ENCODE measurements around the gene CXADR.

Gene CXADR

GRCh38 chr21:17598437-17598836 lies 85.6 kb downstream of the CXADR start:
- in situ Hi-C loops (cut with HindIII; ENCODE audit: low pct_unique_long_range_greater_than_20kb, low sequenced_read_pairs) = no loop called here
- DNase-seq (ENCODE audit: low read depth in 1 of 2, low spot score in 1 of 2) = no peak
- no peak for TF ChIP-seq JUND (IDR thresholded peaks at IDR 0.05; ENCODE audit: low read depth)

GRCh38 chr21:17602874-17603273 lies 90.0 kb downstream of the CXADR start:
- in situ Hi-C loops (cut with HindIII; ENCODE audit: low pct_unique_long_range_greater_than_20kb, low sequenced_read_pairs) = no loop called here
- no peak for DNase-seq (ENCODE audit: low read depth in 1 of 2, low spot score in 1 of 2)
- TF ChIP-seq JUND (IDR thresholded peaks at IDR 0.05; ENCODE audit: low read depth) = no peak

GRCh38 chr21:17607684-17608083 lies 94.8 kb downstream of the CXADR start:
- peak in 1 of 2 experiments; percentile 61 for DNase-seq (ENCODE audit: low read depth in 1 of 2, low spot score in 1 of 2)
- in situ Hi-C loops (cut with HindIII; ENCODE audit: low pct_unique_long_range_greater_than_20kb, low sequenced_read_pairs) = no loop called here
- no peak for TF ChIP-seq JUND (IDR thresholded peaks at IDR 0.05; ENCODE audit: low read depth)

- no peak for TF ChIP-seq JUND (IDR thresholded peaks at IDR 0.05; ENCODE audit: low read depth)
- in situ Hi-C loops (cut with HindIII; ENCODE audit: low pct_unique_long_range_greater_than_20kb, low sequenced_read_pairs) = no loop called here
- DNase-seq (ENCODE audit: low read depth in 1 of 2, low spot score in 1 of 2) = no peak
Observed at GRCh38 chr21:17609681-17610080, 96.8 kb downstream of the CXADR start.

- in situ Hi-C loops (cut with HindIII; ENCODE audit: low pct_unique_long_range_greater_than_20kb, low sequenced_read_pairs) = no loop called here
- no peak for DNase-seq (ENCODE audit: low read depth in 1 of 2, low spot score in 1 of 2)
- TF ChIP-seq JUND (IDR thresholded peaks at IDR 0.05; ENCODE audit: low read depth) = no peak
Observed at GRCh38 chr21:17610911-17611310, 98.1 kb downstream of the CXADR start.

- in situ Hi-C loops (cut with HindIII; ENCODE audit: low pct_unique_long_range_greater_than_20kb, low sequenced_read_pairs) = no loop called here
- peak; percentile 29; the same call in 1 of the 2 replicates for TF ChIP-seq JUND (IDR thresholded peaks at IDR 0.05; ENCODE audit: low read depth)
- peak; percentile 69 to 81 for DNase-seq (ENCODE audit: low read depth in 1 of 2, low spot score in 1 of 2)
Observed at GRCh38 chr21:17611414-17612022, 98.7 kb downstream of the CXADR start.

GRCh38 chr21:17612023-17612564 lies 99.3 kb downstream of the CXADR start:
- TF ChIP-seq JUND (IDR thresholded peaks at IDR 0.05; ENCODE audit: low read depth) = no peak
- in situ Hi-C loops (cut with HindIII; ENCODE audit: low pct_unique_long_range_greater_than_20kb, low sequenced_read_pairs) = no loop called here
- DNase-seq (ENCODE audit: low read depth in 1 of 2, low spot score in 1 of 2) = peak; percentile 16 to 31

GRCh38 chr21:17612565-17613241 lies 99.9 kb downstream of the CXADR start, which contains the start of gene BTG3:
BTG3 (minus strand) TSS chr21:17612901; CDS start chr21:17609144, 3,757 bp downstream.
- in situ Hi-C loops (cut with HindIII; ENCODE audit: low pct_unique_long_range_greater_than_20kb, low sequenced_read_pairs) = no loop called here
- no peak for TF ChIP-seq JUND (IDR thresholded peaks at IDR 0.05; ENCODE audit: low read depth)
- DNase-seq (ENCODE audit: low read depth in 1 of 2, low spot score in 1 of 2) = no peak

- DNase-seq (ENCODE audit: low read depth in 1 of 2, low spot score in 1 of 2) = no peak
- in situ Hi-C loops (cut with HindIII; ENCODE audit: low pct_unique_long_range_greater_than_20kb, low sequenced_read_pairs) = no loop called here
- TF ChIP-seq JUND (IDR thresholded peaks at IDR 0.05; ENCODE audit: low read depth) = no peak
Observed at GRCh38 chr21:17613242-17613676, 100.4 kb downstream of the CXADR start.

GRCh38 chr21:17616831-17617230 lies 104.0 kb downstream of the CXADR start:
- DNase-seq (ENCODE audit: low read depth in 1 of 2, low spot score in 1 of 2) = no peak
- in situ Hi-C loops (cut with HindIII; ENCODE audit: low pct_unique_long_range_greater_than_20kb, low sequenced_read_pairs) = no loop called here
- TF ChIP-seq JUND (IDR thresholded peaks at IDR 0.05; ENCODE audit: low read depth) = no peak

GRCh38 chr21:17622018-17622417 lies 109.2 kb downstream of the CXADR start:
- DNase-seq (ENCODE audit: low read depth in 1 of 2, low spot score in 1 of 2) = no peak
- no peak for TF ChIP-seq JUND (IDR thresholded peaks at IDR 0.05; ENCODE audit: low read depth)

GRCh38 chr21:17631195-17631594 lies 118.4 kb downstream of the CXADR start:
- in situ Hi-C loops (cut with HindIII; ENCODE audit: low pct_unique_long_range_greater_than_20kb, low sequenced_read_pairs) = no loop called here
- no peak for DNase-seq (ENCODE audit: low read depth in 1 of 2, low spot score in 1 of 2)
- TF ChIP-seq JUND (IDR thresholded peaks at IDR 0.05; ENCODE audit: low read depth) = no peak

More at GRCh38 chr21:17622018-17622417, 109.2 kb downstream of the CXADR start:
- in situ Hi-C loops (cut with HindIII; ENCODE audit: low pct_unique_long_range_greater_than_20kb, low sequenced_read_pairs) = no loop called here

- no peak for DNase-seq (ENCODE audit: low read depth in 1 of 2, low spot score in 1 of 2)
- in situ Hi-C loops (cut with HindIII; ENCODE audit: low pct_unique_long_range_greater_than_20kb, low sequenced_read_pairs) = no loop called here
- no peak for TF ChIP-seq JUND (IDR thresholded peaks at IDR 0.05; ENCODE audit: low read depth)
Observed at GRCh38 chr21:17636711-17637110, 123.9 kb downstream of the CXADR start.
